ENCODE measurements around the gene LAIR2.
"Not testable (repeated sequence)": the region's sequence is repeated elsewhere in the genome, so short reads cannot be mapped to it uniquely, and the experiment has no call there.

Gene LAIR2

DNA sequence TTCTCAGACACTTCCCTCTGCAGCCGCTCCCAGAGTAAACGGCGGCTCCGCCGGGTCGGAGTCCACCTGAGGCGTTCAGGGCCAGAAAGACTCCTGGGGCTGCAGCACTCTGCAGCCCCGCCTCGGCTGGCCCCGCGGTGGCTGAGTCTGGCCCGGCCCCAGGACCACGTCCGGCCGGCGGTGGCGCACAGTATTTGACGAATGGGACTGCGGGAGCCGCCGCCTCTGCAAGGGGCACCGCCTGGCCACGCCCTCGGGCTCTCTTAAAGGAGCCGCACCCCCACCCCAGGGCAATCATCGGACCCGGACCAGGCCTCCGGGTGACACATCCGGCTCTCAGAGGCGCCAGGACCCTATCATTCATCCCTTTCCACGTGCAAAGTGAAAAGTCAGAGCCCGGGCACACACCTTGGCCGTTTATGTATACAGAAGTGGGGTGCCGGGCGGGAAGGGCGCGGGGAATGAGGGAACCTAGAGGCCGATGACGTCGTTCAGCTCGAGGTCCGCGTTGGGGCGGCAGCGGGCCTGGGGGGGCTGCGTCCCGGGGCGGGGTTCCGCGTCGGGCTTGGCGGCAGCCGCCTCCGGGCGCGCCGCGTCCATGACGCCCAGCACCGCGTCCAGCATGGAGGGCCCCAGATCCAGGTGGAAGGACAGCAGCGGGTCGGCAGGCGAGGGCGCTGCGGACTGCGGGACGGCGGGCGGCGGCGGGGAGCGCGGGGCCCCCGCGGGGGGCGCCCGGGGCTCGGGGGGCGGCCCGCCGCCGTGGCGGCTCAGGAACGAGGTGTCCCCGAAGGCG lies 37.8 kb upstream of the LAIR2 start:
- peak; percentile 85 for DNase-seq (ENCODE audit: low spot score)

DNA sequence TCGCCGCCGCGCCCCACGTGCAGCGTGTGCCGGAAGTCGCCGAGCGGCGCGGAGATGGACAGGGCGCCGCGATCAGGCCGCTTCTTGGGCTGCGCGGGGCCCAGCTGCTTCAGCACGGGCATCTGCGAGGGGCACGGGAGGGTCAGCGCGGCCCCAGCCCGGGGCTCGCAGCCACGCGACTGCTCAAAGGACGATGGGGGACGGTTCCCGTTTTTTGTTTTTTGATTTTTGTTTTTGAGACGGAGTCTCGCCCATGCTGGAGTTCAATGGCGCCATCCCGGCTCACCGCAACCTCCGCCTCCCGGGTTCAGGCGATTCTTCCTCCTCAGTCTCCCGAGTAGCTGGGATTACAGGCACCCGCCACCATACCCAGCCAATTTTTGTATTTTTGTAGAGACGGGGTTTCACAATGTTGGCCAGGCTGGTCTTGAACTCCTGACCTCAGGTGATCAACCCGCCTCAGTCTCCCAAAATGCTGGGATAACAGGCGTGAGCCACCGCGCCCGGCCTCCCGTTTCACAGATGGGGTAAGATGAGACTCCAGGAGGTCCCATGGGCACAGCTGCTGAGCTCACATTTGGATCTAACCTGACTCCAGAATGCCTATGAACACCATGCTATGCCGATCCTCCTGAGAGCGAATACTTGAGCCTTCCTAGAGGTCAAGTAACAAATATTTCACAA lies 37.1 kb upstream of the LAIR2 start:
- no peak for DNase-seq (ENCODE audit: low spot score)

DNA sequence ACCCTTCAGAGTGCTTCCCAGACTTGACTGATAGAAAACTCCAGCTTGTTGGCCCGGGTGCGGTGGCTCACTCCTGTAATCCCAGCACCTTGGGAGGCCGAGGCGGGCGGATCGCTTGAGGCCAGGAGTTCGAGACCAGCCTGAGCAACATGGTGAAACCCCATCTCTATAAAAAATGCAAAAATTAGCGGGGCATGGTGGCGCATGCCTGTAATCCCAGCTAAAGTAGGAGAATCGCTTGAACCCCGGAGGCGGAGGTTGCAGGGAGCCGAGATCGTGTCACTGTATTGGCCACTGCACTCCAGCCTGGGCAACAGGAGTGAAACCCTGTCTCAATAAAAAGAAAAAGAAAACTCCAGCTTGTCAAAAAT lies 36.5 kb upstream of the LAIR2 start:
- DNase-seq (ENCODE audit: low spot score) = not testable (repeated sequence)

DNA sequence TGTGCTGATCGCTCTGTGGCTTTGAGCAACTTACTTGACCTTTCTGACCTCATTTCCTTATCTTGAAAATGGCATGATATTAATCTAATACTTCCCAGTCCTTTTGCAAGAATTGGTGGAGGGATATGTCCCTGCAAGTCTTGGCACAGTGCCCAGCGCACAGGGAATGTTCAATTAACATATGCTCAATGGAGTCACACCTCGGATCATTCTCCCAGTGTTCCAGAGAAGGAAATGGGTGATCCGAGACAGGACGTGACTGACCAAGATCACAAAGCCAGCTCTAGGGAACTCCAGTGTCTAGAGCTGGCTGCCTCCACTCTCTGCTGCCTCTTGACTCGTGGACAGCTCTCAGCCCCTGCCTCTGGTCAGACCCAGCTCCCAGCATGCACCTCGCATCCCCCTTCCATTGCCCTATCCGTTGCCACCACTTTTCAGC lies 33.1 kb upstream of the LAIR2 start:
- DNase-seq (ENCODE audit: low spot score) = no peak

DNA sequence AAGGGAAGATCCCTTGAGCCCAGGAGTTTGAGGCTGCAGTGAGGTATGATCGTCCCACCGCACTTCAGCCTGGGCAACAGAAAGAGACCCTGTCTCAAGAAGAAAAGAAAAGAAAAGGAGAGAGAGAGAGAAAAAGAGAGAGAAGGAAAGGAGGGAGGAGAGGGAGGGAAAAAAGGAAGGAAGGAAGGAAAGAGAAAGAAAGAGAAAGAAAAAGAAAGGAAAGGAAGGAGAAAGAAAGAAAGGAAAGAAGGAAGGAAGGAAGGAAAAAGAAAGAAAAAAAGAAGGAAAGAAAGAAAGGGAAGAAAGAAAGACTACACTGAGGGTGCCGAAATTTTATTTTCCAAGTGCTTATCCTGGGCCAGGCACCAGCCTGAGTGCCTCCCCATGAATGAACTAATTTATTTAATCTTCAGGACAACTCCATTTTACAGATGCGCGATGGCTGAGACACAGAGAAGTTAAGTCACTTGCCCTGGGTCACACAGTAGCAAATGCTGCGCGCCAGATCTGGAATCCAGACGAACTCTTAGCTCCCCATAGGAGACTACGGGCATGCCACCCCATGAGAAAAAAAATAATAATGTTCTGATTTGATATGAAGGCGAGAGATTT lies 32.2 kb upstream of the LAIR2 start:
- DNase-seq (ENCODE audit: low spot score) = no peak

DNA sequence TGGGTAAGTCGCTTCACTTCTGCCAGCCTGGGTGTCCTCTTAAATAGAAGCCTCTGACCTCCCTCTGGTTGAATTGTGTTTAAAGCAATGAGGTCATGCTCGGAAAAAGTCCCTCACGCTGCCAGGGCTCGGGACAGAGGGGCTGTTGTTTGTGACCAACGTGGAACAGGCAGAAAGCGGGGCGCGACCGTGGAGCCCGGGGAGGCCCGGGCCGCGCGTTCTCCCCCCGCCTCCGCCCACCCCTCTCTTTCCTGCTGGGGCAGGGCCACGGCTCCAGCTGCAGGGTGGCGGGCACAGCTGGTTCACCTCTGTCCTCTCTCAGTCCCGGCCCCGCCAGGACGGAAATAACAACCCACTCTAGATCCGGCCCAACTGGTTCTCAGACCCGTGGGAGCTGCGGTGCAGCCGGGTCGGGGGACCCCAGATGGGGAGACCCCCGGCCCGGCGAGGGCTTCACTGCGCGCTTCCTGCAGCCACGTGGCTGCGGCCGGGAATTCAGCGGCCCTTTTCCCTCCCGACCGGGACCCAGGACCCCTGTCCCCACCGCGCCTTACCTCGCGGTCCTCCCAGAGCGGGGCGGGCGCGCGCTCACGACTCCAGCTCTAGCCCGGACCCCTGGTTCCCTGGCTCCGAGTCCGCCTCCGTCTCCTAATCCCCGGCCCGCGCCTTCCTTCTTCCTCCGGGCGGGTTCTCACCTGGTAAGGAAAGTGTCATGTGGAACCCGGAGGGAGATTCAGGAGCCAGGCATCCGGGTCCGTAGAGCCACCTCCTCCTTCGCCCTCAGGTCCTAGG lies 31.4 kb upstream of the LAIR2 start:
- peak; percentile 15 for DNase-seq (ENCODE audit: low spot score)

DNA sequence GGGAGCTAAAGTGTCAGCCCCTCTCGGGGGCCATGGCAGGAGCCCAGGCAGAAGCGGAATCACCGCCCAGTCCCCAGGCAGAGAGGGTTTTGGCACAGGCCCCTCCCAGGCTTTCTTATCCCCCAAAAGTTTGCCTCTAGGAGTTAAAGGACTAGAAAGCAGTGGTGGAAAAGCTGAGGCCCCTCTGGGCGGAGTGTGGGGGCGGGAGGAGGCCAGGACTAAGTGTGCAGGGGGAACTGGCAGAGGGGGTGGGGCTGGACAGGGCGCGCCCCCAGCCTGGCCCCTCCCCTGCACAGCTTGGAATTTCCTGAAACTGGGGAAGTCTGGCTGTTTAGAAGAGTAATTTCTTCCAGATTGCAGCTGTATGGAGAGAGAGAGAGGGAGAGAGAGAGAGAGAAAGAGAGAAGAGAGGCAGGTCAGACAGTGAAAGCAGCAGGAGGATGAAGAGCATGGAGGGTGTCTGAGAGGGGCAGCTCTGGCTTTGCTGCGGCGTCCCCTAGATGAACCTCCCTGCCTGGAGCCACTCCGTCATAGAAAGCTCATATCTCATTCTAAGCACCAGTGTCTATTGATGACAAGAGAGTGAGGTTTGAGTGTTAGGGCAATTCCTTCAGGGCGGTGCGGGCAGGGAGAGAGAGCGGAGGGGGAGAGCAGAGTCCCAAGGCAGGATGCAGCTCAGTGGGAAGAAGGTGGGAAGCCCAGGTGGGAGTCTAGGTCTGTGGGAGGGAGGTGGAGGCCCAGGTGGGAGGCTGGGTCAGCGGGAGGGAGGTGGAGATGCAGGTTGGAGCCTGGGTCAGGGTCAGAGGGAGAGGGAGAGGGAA lies 29.4 kb upstream of the LAIR2 start, which contains the start of gene CDC42EP5:
TSS of gene CDC42EP5 (minus strand) at position 226 of the 821 bp plus-strand sequence. CDS start 7,749 bp downstream, outside the sequence.
- DNase-seq (ENCODE audit: low spot score) = peak; percentile 95

DNA sequence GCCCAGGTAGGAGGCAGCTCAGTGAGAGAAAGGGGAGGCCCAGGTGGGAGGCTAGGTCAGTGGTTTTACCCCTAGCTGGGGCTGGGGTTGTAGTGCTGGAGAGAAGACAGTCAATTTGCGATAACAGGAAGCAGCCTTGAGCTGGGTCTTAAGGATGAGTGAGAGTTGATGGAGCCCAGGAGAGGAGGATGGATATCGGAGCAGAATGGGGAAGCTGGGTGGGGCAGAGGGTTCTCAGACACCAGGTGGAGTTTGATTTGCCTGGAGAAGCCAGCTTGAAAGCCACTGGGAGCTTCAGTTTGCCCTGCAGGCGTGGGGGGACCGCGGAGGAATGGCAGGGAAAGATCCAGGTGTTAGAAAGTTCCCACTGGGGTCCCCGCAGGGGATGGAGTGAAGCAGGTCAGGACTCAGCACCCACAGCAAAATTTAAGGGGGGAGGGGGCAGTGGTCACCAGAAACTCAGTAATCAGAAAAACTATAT lies 28.7 kb upstream of the LAIR2 start:
- no peak for DNase-seq (ENCODE audit: low spot score)

DNA sequence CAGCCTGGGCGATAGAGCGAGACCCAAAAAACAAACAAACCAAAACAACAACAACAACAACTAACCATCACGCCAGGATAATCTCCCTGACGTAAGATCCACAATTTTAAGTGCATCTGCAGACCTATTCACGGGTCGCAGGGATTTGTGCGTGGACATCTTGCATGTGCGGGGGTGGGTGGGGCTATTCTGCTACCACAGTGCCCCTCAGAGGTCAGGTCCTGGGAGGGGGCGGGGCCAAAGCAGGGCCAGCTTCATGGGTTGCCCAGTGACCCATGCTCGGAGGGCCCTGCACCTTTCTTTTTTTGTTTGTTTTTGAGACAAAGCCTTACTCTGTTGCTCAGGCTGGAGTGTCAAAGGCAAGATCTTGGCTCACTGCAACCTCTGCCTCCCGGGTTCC lies 26.9 kb upstream of the LAIR2 start:
- DNase-seq (ENCODE audit: low spot score) = no peak

DNA sequence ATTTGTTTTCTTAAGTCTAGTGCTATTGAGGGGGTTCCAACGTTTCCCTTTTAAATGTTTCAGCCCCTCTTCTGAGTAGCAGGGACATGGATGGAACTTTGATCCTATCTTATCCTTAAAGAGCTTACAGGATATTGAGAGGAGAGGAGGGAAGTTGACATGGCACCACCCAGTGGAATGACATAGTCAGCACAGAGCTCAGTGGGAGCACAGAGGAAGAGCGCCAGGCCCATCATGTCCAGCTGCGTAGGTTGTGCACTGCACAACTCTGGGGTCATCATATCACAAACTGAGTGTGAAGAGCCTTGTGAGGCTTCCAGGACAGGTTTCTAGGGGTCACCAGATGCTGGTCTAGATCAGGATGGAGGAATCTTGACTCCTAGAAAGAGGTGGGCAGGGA lies 25.0 kb upstream of the LAIR2 start:
- DNase-seq (ENCODE audit: low spot score) = no peak

DNA sequence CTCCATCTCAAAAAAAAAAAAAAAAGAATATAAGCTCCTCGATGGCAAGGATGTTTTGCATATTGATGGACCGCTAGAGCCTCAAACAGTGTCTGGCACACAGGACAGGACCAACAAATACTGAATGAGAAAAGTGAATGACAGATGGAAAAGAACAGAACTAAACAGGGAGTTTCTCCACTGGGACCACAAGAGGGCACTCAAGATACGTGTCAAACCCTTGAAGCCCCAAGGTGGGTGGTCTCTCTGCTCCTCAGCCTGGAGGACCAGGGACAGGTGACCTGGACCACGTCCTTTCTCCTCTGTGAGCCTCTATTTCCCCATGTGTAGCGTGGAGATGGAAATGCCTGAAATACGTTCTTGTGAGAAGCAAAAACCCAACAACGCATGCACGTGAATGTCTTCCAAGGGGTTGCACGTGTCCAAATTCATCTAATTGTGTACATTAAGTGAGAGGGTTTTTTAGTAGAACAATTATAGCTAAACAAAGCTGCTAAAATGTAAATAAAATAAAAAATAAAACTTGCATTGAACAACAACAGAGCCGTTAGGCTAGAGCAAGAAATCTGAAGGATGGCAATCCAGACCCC lies 23.9 kb upstream of the LAIR2 start:
- DNase-seq (ENCODE audit: low spot score) = peak; percentile 42

DNA sequence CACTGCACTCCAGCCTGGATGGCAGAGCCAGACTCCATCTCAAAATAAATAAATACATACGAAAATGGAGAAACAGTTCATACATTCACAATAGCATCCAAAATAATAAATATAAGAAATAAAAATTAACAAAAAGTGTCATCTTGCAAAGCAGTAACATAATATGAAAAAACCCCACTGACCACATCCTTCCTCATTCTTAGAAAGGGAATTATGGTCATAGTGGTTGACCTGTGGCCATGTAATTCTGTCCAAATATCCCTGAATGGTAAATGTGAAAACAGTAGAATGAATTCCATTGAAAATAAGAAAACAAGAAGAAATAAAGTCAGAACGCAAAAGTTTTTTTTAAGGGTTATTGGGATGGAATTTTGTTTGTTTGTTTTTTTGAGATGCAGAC lies 22.6 kb upstream of the LAIR2 start:
- DNase-seq (ENCODE audit: low spot score) = no peak

DNA sequence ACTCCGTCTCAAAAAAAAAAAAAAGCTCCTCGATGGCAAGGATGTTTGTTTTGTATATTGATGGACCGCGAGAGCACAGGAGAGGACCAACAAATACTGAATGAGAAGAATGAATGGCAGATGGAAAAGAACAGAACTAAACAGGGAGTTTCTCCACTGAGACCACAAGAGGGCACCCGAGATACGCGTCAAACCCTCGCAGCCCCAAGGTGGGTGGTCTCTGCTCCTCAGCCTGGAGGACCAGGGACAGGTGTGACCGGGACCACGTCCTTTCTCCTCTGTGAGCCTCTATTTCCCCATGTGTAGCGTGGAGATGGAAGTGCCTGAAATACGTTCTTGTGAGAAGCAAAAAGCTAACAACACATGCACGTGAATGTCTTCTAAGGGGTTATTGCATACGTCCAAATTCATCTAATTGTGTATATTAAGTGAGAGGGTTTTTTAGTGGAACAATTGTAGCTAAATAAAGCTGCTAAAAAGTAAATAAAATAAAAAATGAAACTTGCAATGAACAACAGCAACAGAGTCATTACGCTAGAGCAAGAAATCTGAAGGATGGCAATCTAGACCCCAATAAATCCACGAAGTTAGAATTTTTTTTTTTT lies 21.2 kb upstream of the LAIR2 start:
- DNase-seq (ENCODE audit: low spot score) = peak; percentile 37

DNA sequence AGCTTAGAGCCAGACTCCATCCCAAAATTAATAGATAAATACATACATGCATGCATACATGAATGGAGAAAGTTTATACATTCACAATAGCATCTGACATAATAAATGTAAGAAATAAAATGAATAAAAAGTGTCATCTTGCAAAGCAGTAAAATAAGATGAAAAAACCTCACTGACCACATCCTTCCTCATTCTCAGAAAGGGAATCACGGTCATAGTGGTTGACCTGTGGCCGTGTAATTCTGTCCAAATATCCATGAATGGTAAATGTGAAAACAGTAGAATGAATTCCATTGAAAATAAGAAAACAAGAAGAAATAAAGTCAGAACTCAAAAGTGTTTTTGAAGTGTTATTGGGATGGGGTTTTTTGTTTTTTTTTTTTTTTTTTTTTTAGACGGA lies 19.7 kb upstream of the LAIR2 start:
- DNase-seq (ENCODE audit: low spot score) = no peak

DNA sequence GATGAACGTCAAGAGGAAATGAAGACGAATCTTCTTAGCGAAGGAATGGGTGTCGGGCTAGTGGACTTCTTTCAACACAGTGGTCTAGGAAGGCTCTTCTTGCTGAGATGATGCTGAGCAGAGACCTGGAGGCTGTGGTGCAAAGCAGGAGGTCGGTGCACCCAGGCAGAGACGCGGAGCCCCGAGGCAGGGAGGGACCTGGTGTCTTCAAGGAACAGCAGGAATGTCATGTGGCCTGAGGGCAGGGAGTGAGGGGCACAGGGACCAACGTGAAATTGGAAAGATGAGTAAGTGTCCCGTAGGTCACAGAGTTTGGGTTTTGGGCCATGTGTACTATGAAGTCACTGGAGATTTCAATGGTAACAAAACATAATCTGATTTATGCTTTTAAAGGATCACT lies 18.2 kb upstream of the LAIR2 start:
- DNase-seq (ENCODE audit: low spot score) = no peak

DNA sequence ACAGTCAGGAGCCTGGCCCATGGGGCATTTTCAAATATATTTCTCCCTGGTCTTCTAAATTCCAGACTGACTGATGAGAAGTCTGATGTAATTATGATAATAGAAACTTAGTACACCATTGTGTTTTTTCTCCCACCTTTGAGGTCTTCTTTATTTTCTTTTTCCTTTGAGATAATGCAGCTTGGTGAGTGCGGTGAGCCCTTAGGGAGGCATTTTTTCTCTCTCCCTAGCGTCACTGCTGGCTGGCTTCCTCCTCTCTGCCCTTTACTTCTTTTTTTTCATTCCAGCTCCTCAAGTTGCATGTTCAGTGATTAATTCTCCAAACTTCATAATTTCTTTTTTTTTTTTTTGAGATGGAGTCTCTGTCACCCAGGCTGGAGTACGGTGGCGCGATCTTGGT lies 16.8 kb upstream of the LAIR2 start:
- no peak for DNase-seq (ENCODE audit: low spot score)

DNA sequence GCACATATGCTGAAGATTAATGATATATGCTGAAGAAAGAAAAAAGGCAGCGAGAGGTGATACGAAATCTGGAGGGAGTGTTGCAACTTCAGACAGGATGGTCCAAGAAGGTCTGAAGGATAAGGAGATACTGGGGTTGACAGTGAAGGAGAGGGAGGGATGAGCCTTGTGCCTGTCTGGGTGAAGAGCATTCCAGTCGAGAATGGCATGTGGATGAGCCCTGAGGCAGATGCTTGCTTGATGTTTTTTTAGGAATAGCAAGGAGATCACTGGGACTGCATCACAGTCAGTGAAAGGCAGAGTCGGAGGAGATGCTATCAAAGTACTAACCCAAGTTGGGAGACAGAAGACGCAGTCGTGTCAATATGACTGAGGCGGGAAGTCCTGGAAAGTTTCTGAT lies 13.3 kb upstream of the LAIR2 start:
- no peak for DNase-seq (ENCODE audit: low spot score)

DNA sequence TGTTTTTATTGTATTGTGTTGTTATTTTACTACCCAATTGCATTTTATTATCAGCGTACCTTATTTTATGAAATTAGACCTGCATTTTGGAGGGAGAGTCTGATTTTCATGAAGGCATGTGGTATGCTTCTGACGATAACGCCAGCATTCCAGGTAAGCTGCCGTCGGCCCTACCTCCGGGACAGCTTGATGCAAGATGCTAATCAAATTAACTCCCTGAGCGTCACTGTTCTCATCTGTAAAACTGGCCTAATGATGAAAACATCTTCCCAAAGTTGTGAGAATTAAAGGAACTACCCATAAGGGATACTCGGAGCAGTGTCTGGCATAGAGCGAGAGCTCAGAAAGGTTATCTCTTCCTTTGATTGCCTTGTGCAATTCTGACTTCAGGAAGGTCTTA lies 12.9 kb upstream of the LAIR2 start:
- no peak for DNase-seq (ENCODE audit: low spot score)

DNA sequence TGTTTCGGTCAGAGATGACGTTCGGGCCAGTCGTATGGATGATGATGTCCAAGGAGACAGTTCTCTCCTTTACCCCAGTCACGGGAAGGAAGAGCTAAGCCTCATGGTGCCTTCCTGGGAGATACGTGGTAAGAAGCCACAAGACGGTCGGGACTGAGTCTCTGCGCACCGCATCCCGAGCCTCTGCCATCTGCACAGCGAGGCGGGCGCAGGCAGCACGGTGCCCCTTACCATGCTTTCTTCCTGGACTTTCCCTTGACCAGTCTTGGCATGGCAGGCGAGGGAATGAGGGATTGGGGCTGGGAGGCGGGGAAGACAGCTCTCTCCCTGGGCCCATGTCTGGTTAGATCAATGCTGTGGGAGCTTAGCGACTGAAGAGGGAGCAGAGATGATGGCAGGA lies 10.1 kb upstream of the LAIR2 start:
- no peak for DNase-seq (ENCODE audit: low spot score)

DNA sequence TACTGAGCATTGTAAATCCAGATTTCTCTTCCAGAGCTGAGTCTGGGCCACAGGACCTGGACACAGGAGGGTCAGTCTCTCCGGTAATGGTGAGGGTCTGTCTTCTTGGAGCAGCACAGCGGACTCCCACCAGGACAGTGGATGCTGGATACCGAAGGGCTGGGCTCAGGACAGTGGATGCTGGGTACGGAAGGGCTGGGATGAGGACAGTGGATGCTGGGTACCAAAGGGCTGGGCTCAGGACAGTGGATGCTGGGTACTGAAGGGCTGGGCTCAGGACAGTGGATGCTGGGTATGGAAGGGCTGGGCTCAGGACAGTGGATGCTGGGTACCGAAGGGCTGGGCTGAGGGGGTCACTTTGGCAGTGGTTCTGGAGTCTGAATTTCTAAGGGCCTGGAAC lies 9.6 kb upstream of the LAIR2 start:
- not testable (repeated sequence) for DNase-seq (ENCODE audit: low spot score)

Data from AG08395 (cell line).